ENCODE data around the gene APLF. TPM values are rescaled to one million over a fixed set of nuclear protein-coding genes. Genes with fewer than 3 reads are reported as not detected.

APLF gene
- total and polyA plus RNA-seq, 2 experiments from 2014 or later, result 3.0 to 3.7 TPM

- no peak overlapping the region for H3K4me3 ChIP-seq
- no peak overlapping the region for H3K27ac ChIP-seq (ENCODE audit: low read depth)
- no peaks in the 10 kb centered on the region for H3K4me1 ChIP-seq (ENCODE audit: insufficient read depth)
- ATAC-seq (no peak), DNase-seq (ENCODE audit: low spot score) (no peak)
- H3K79me2 ChIP-seq (replicated peaks; ENCODE audit: insufficient read depth), result no peaks in the 10 kb centered on the region
- H3K9me3 Mint-ChIP-seq, result no peaks in the 10 kb centered on the region
- H3K9me2 ChIP-seq (ENCODE audit: insufficient read depth), result no peaks in the 10 kb centered on the region
- no peaks in the 10 kb centered on the region for H3F3A ChIP-seq (replicated peaks; ENCODE audit: low read depth)
- no peak for TF ChIP-seq REST (IDR thresholded peaks at IDR 0.05; ENCODE audit: unreplicated experiment)
- no peak for TF ChIP-seq EZH2phosphoT487 (IDR thresholded peaks at IDR 0.05; ENCODE audit: unreplicated experiment)
- no peak for TF ChIP-seq JUNB (IDR thresholded peaks at IDR 0.05; ENCODE audit: unreplicated experiment)
- no peak for TF ChIP-seq CTCF (conservative IDR thresholded peaks at IDR 0.05; ENCODE audit: low read depth in 2 of 2)
- TF ChIP-seq NANOG (IDR thresholded peaks at IDR 0.05; ENCODE audit: borderline replicate concordance), result no peak
- TF ChIP-seq STAT1 (IDR thresholded peaks at IDR 0.05; ENCODE audit: unreplicated experiment), result no peak
- TF ChIP-seq CREB1 (CRISPR knock-in tag; IDR thresholded peaks at IDR 0.05; ENCODE audit: low read depth), result no peak
- no peak for TF ChIP-seq ZNF331 (CRISPR knock-in tag; IDR thresholded peaks at IDR 0.05; ENCODE audit: low read depth)
- no peak for TF ChIP-seq ZNF114 (CRISPR knock-in tag; IDR thresholded peaks at IDR 0.05)
- TF ChIP-seq ETS1 (IDR thresholded peaks at IDR 0.05), result no peak
- H3K4me1 Mint-ChIP-seq, result no peaks in the 10 kb centered on the region
- H3K4me3 Mint-ChIP-seq, result no peak overlapping the region
- no peak overlapping the region for H3K4me2 ChIP-seq
- H3K27me3 ChIP-seq (ENCODE audit: insufficient read depth), result no peaks in the 10 kb centered on the region
- H2AFZ ChIP-seq, result no peak overlapping the region
- H3K27ac Mint-ChIP-seq, result no peak overlapping the region
- H3K27me3 Mint-ChIP-seq (ENCODE audit: insufficient read depth, low read depth, poor library complexity), result no peaks in the 10 kb centered on the region
- no peaks in the 10 kb centered on the region for H4K20me1 ChIP-seq (replicated peaks; ENCODE audit: insufficient read depth)
- H3K36me3 Mint-ChIP-seq (ENCODE audit: low read depth), result no peaks in the 10 kb centered on the region
- no peaks in the 10 kb centered on the region for H3K36me3 ChIP-seq (ENCODE audit: insufficient read depth)
Measured at GRCh38 chr2:68589963-68590362, 122.6 kb downstream of the APLF start.

GRCh38 chr2:68590702-68591101 lies 123.3 kb downstream of the APLF start:
- Mint-ChIP-seq H3K27ac (no peak overlapping the region), H3K9me3 (no peaks in the 10 kb centered on the region; the same call in 2 of the 3 replicates), H3K27me3 (ENCODE audit: insufficient read depth, low read depth, poor library complexity) (no peaks in the 10 kb centered on the region), H3K36me3 (ENCODE audit: low read depth) (no peaks in the 10 kb centered on the region), H3K4me3 (no peak overlapping the region), H3K4me1 (no peaks in the 10 kb centered on the region)
- no peaks in the 10 kb centered on the region for H3K4me1 ChIP-seq (ENCODE audit: insufficient read depth)
- no peaks in the 10 kb centered on the region for H3K9me2 ChIP-seq (ENCODE audit: insufficient read depth)
- ATAC-seq, result no peak
- no peaks in the 10 kb centered on the region for H3F3A ChIP-seq (replicated peaks; ENCODE audit: low read depth)
- no peak overlapping the region for H3K27ac ChIP-seq (ENCODE audit: low read depth)
- no peaks in the 10 kb centered on the region for H4K20me1 ChIP-seq (replicated peaks; ENCODE audit: insufficient read depth)
- no peak overlapping the region for H3K4me2 ChIP-seq
- H3K36me3 ChIP-seq (ENCODE audit: insufficient read depth), result no peaks in the 10 kb centered on the region
- H3K27me3 ChIP-seq (ENCODE audit: insufficient read depth), result no peaks in the 10 kb centered on the region
- no peaks in the 10 kb centered on the region for H3K79me2 ChIP-seq (replicated peaks; ENCODE audit: insufficient read depth)
- H3K4me3 ChIP-seq, result no peak overlapping the region
- DNase-seq (ENCODE audit: low spot score), result no peak
- no peak overlapping the region for H2AFZ ChIP-seq
- TF ChIP-seq ZNF114 (CRISPR knock-in tag; IDR thresholded peaks at IDR 0.05), result no peak
- TF ChIP-seq EZH2phosphoT487 (IDR thresholded peaks at IDR 0.05; ENCODE audit: unreplicated experiment), result no peak
